Measurements from ENCODE around the gene TBX4.
"Not testable (repeated sequence)": the region's sequence is repeated elsewhere in the genome, so short reads cannot be mapped to it uniquely, and the experiment has no call there.

TBX4 gene

GRCh38 chr17:61511480-61512182, 59.4 kb downstream of the TBX4 start:
- no peak overlapping the region for H3K9ac ChIP-seq (ENCODE audit: low read depth in 1 of 2, low read length in 2 of 2)
- no peaks in the 10 kb centered on the region for H3K27me3 ChIP-seq (ENCODE audit: control insufficient read depth in 2 of 2, insufficient read depth in 2 of 2, low read length in 2 of 2)
- H3K4me1 ChIP-seq (ENCODE audit: control insufficient read depth in 2 of 2, insufficient read depth in 2 of 2, low read length in 2 of 2): peaks cover 0 to 12% of the 10 kb centered on the region in 2 donors
- H3K27ac ChIP-seq (ENCODE audit: low read depth in 2 of 2, low read length in 2 of 2): no peak overlapping the region
- no peaks in the 10 kb centered on the region for H3K9me3 ChIP-seq (ENCODE audit: control insufficient read depth in 2 of 2, low read length in 2 of 2)
- H3K4me3 ChIP-seq (ENCODE audit: low read length in 2 of 2): no peak overlapping the region
- no peaks in the 10 kb centered on the region for H3K36me3 ChIP-seq (ENCODE audit: control insufficient read depth in 2 of 2, insufficient read depth in 2 of 2, low read length in 2 of 2)

GRCh38 chr17:61514491-61514890, 62.3 kb downstream of the TBX4 start:
- no peak overlapping the region for H3K4me3 ChIP-seq (ENCODE audit: low read length in 2 of 2)
- H3K36me3 ChIP-seq (ENCODE audit: control insufficient read depth in 2 of 2, insufficient read depth in 2 of 2, low read length in 2 of 2): no peaks in the 10 kb centered on the region
- peaks cover 0 to 12% of the 10 kb centered on the region in 2 donors for H3K4me1 ChIP-seq (ENCODE audit: control insufficient read depth in 2 of 2, insufficient read depth in 2 of 2, low read length in 2 of 2)
- H3K9me3 ChIP-seq (ENCODE audit: control insufficient read depth in 2 of 2, low read length in 2 of 2): no peaks in the 10 kb centered on the region
- H3K27ac ChIP-seq (ENCODE audit: low read depth in 2 of 2, low read length in 2 of 2): no peak overlapping the region
- no peak overlapping the region for H3K9ac ChIP-seq (ENCODE audit: low read depth in 1 of 2, low read length in 2 of 2)
- H3K27me3 ChIP-seq (ENCODE audit: control insufficient read depth in 2 of 2, insufficient read depth in 2 of 2, low read length in 2 of 2): peaks cover 0 to under 1% of the 10 kb centered on the region in 2 donors

- H3K9me3 ChIP-seq (ENCODE audit: control insufficient read depth in 2 of 2, low read length in 2 of 2): no peaks in the 10 kb centered on the region
- no peaks in the 10 kb centered on the region for H3K36me3 ChIP-seq (ENCODE audit: control insufficient read depth in 2 of 2, insufficient read depth in 2 of 2, low read length in 2 of 2)
- H3K27me3 ChIP-seq (ENCODE audit: control insufficient read depth in 2 of 2, insufficient read depth in 2 of 2, low read length in 2 of 2): peaks cover 0 to 3% of the 10 kb centered on the region in 2 donors
- no peak overlapping the region for H3K4me3 ChIP-seq (ENCODE audit: low read length in 2 of 2)
- H3K4me1 ChIP-seq (ENCODE audit: control insufficient read depth in 2 of 2, insufficient read depth in 2 of 2, low read length in 2 of 2): no peaks in the 10 kb centered on the region
- no peak overlapping the region for H3K9ac ChIP-seq (ENCODE audit: low read depth in 1 of 2, low read length in 2 of 2)
- H3K27ac ChIP-seq (ENCODE audit: low read depth in 2 of 2, low read length in 2 of 2): no peak overlapping the region
Measured at GRCh38 chr17:61517265-61517664, 65.0 kb downstream of the TBX4 start.

- Histone ChIP-seq H3K9me3 (ENCODE audit: control insufficient read depth in 2 of 2, low read length in 2 of 2) (no peaks in the 10 kb centered on the region), H3K9ac (ENCODE audit: low read depth in 1 of 2, low read length in 2 of 2) (no peak overlapping the region), H3K4me3 (ENCODE audit: low read length in 2 of 2) (no peak overlapping the region), H3K4me1 (ENCODE audit: control insufficient read depth in 2 of 2, insufficient read depth in 2 of 2, low read length in 2 of 2) (no peaks in the 10 kb centered on the region), H3K36me3 (ENCODE audit: control insufficient read depth in 2 of 2, insufficient read depth in 2 of 2, low read length in 2 of 2) (no peaks in the 10 kb centered on the region), H3K27me3 (ENCODE audit: control insufficient read depth in 2 of 2, insufficient read depth in 2 of 2, low read length in 2 of 2) (peaks cover 0 to 3% of the 10 kb centered on the region in 2 donors), H3K27ac (ENCODE audit: low read depth in 2 of 2, low read length in 2 of 2) (no peak overlapping the region)
Measured at GRCh38 chr17:61517843-61518606, 65.8 kb downstream of the TBX4 start.

- peaks cover 0 to 3% of the 10 kb centered on the region in 2 donors for H3K27me3 ChIP-seq (ENCODE audit: control insufficient read depth in 2 of 2, insufficient read depth in 2 of 2, low read length in 2 of 2)
- H3K27ac ChIP-seq (ENCODE audit: low read depth in 2 of 2, low read length in 2 of 2): no peak overlapping the region
- H3K36me3 ChIP-seq (ENCODE audit: control insufficient read depth in 2 of 2, insufficient read depth in 2 of 2, low read length in 2 of 2): no peaks in the 10 kb centered on the region
- no peak overlapping the region for H3K4me3 ChIP-seq (ENCODE audit: low read length in 2 of 2)
- no peaks in the 10 kb centered on the region for H3K4me1 ChIP-seq (ENCODE audit: control insufficient read depth in 2 of 2, insufficient read depth in 2 of 2, low read length in 2 of 2)
- no peak overlapping the region for H3K9ac ChIP-seq (ENCODE audit: low read depth in 1 of 2, low read length in 2 of 2)
- H3K9me3 ChIP-seq (ENCODE audit: control insufficient read depth in 2 of 2, low read length in 2 of 2): no peaks in the 10 kb centered on the region
Measured at GRCh38 chr17:61519139-61519538, 66.9 kb downstream of the TBX4 start.

- H3K9ac ChIP-seq (ENCODE audit: low read depth in 1 of 2, low read length in 2 of 2): no peak overlapping the region
- H3K27me3 ChIP-seq (ENCODE audit: control insufficient read depth in 2 of 2, insufficient read depth in 2 of 2, low read length in 2 of 2): peaks cover 0 to 3% of the 10 kb centered on the region in 2 donors
- no peaks in the 10 kb centered on the region for H3K9me3 ChIP-seq (ENCODE audit: control insufficient read depth in 2 of 2, low read length in 2 of 2)
- no peaks in the 10 kb centered on the region for H3K36me3 ChIP-seq (ENCODE audit: control insufficient read depth in 2 of 2, insufficient read depth in 2 of 2, low read length in 2 of 2)
- no peaks in the 10 kb centered on the region for H3K4me1 ChIP-seq (ENCODE audit: control insufficient read depth in 2 of 2, insufficient read depth in 2 of 2, low read length in 2 of 2)
- no peak overlapping the region for H3K4me3 ChIP-seq (ENCODE audit: low read length in 2 of 2)
- H3K27ac ChIP-seq (ENCODE audit: low read depth in 2 of 2, low read length in 2 of 2): no peak overlapping the region
Measured at GRCh38 chr17:61519754-61520440, 67.7 kb downstream of the TBX4 start.

GRCh38 chr17:61520897-61521296, 68.7 kb downstream of the TBX4 start:
- Histone ChIP-seq H3K36me3 (ENCODE audit: control insufficient read depth in 2 of 2, insufficient read depth in 2 of 2, low read length in 2 of 2) (no peaks in the 10 kb centered on the region), H3K9ac (ENCODE audit: low read depth in 1 of 2, low read length in 2 of 2) (no peak overlapping the region), H3K4me3 (ENCODE audit: low read length in 2 of 2) (no peak overlapping the region), H3K4me1 (ENCODE audit: control insufficient read depth in 2 of 2, insufficient read depth in 2 of 2, low read length in 2 of 2) (no peaks in the 10 kb centered on the region), H3K9me3 (ENCODE audit: control insufficient read depth in 2 of 2, low read length in 2 of 2) (no peaks in the 10 kb centered on the region), H3K27me3 (ENCODE audit: control insufficient read depth in 2 of 2, insufficient read depth in 2 of 2, low read length in 2 of 2) (peaks cover 0 to 3% of the 10 kb centered on the region in 2 donors), H3K27ac (ENCODE audit: low read depth in 2 of 2, low read length in 2 of 2) (no peak overlapping the region)

GRCh38 chr17:61522088-61522487, 69.9 kb downstream of the TBX4 start:
- Histone ChIP-seq H3K27ac (ENCODE audit: low read depth in 2 of 2, low read length in 2 of 2) (no peak overlapping the region), H3K27me3 (ENCODE audit: control insufficient read depth in 2 of 2, insufficient read depth in 2 of 2, low read length in 2 of 2) (peaks cover 0 to 3% of the 10 kb centered on the region in 2 donors), H3K4me1 (ENCODE audit: control insufficient read depth in 2 of 2, insufficient read depth in 2 of 2, low read length in 2 of 2) (no peaks in the 10 kb centered on the region), H3K9ac (ENCODE audit: low read depth in 1 of 2, low read length in 2 of 2) (no peak overlapping the region), H3K4me3 (ENCODE audit: low read length in 2 of 2) (no peak overlapping the region), H3K36me3 (ENCODE audit: control insufficient read depth in 2 of 2, insufficient read depth in 2 of 2, low read length in 2 of 2) (no peaks in the 10 kb centered on the region), H3K9me3 (ENCODE audit: control insufficient read depth in 2 of 2, low read length in 2 of 2) (no peaks in the 10 kb centered on the region)

GRCh38 chr17:61524319-61524718, 72.1 kb downstream of the TBX4 start:
- H3K27me3 ChIP-seq (ENCODE audit: control insufficient read depth in 2 of 2, insufficient read depth in 2 of 2, low read length in 2 of 2): peaks cover 0 to 3% of the 10 kb centered on the region in 2 donors
- no peak overlapping the region for H3K9ac ChIP-seq (ENCODE audit: low read depth in 1 of 2, low read length in 2 of 2)
- H3K4me1 ChIP-seq (ENCODE audit: control insufficient read depth in 2 of 2, insufficient read depth in 2 of 2, low read length in 2 of 2): no peaks in the 10 kb centered on the region
- no peak overlapping the region for H3K4me3 ChIP-seq (ENCODE audit: low read length in 2 of 2)
- H3K36me3 ChIP-seq (ENCODE audit: control insufficient read depth in 2 of 2, insufficient read depth in 2 of 2, low read length in 2 of 2): no peaks in the 10 kb centered on the region
- no peaks in the 10 kb centered on the region for H3K9me3 ChIP-seq (ENCODE audit: control insufficient read depth in 2 of 2, low read length in 2 of 2)
- no peak overlapping the region for H3K27ac ChIP-seq (ENCODE audit: low read depth in 2 of 2, low read length in 2 of 2)

- not testable (repeated sequence) for H3K9me3 ChIP-seq (ENCODE audit: control insufficient read depth in 2 of 2, low read length in 2 of 2); H3K4me3 ChIP-seq (ENCODE audit: low read length in 2 of 2); H3K9ac ChIP-seq (ENCODE audit: low read depth in 1 of 2, low read length in 2 of 2); H3K36me3 ChIP-seq (ENCODE audit: control insufficient read depth in 2 of 2, insufficient read depth in 2 of 2, low read length in 2 of 2); H3K27ac ChIP-seq (ENCODE audit: low read depth in 2 of 2, low read length in 2 of 2); H3K27me3 ChIP-seq (ENCODE audit: control insufficient read depth in 2 of 2, insufficient read depth in 2 of 2, low read length in 2 of 2); H3K4me1 ChIP-seq (ENCODE audit: control insufficient read depth in 2 of 2, insufficient read depth in 2 of 2, low read length in 2 of 2)
Measured at GRCh38 chr17:61527441-61527840, 75.2 kb downstream of the TBX4 start.

Data from mucosa of rectum (tissue), 2 donors.